IMR-90 (cell line): ENCODE measurements around the gene CCDC27. TPM values are rescaled to one million over a fixed set of nuclear protein-coding genes. Genes with fewer than 3 reads are reported as not detected.

Experiments used
- ATAC-seq: fragments of 200-7000 bp; cut with Tn5 transposase; 2 replicates; pipeline ENCODE4 v1.9.1; 2020; ENCODE audit warnings: low read depth, mild to moderate bottlenecking, moderate library complexity
- BruUV-seq: library from RNA; stranded (reverse); fragments of 400-500 nt; replicated peaks from 2 replicates; lab custom pipeline; 2021; lab: Mats Ljungman, UMichigan
- CTCF ChIA-PET: fragments of 300-600 bp; formaldehyde crosslinking; extraction: SDS; loops from one replicate; lab custom pipeline; 2021; ENCODE audit warnings: antibody characterized with exemption; lab: Yijun Ruan, JAX
- POLR2A ChIA-PET: fragments of 300-600 bp; sonication (Branson Sonifier 250); formaldehyde crosslinking; loops from one replicate; lab custom pipeline; 2022; ENCODE audit warnings: antibody characterized with exemption; ENCODE audit not compliant: unreplicated experiment; lab: Charles Lee
- DNase-seq: peaks from one replicate; pipeline ENCODE4 v3.0.0; 2013
- H2AFZ ChIP-seq: replicated peaks from 2 replicates; pipeline ENCODE3; 2013; ENCODE audit warnings: low read length, mild to moderate bottlenecking; ENCODE audit not compliant: poor library complexity
- H2AK5ac ChIP-seq: 2 replicates; pipeline ENCODE4 v1.6.1; 2013; ENCODE audit warnings: low read depth, low read length, inconsistent platforms
- H2AK9ac ChIP-seq: replicated peaks from 2 replicates; pipeline ENCODE3; 2013; ENCODE audit warnings: mild to moderate bottlenecking, low read depth, low read length, moderate library complexity; ENCODE audit not compliant: poor library complexity
- H2BK120ac ChIP-seq: 2 replicates; pipeline ENCODE4 v1.6.1; 2013; ENCODE audit warnings: low read depth, low read length, inconsistent platforms
- H2BK15ac ChIP-seq: 3 replicates; pipeline ENCODE4 v1.6.1; 2013; ENCODE audit warnings: low read depth, low read length, inconsistent platforms
- H2BK20ac ChIP-seq: 2 replicates; pipeline ENCODE4 v1.6.1; 2013; ENCODE audit warnings: low read depth, mild to moderate bottlenecking, inconsistent platforms, low read length, moderate library complexity
- H2BK5ac ChIP-seq: 2 replicates; pipeline ENCODE4 v1.6.1; 2013; ENCODE audit warnings: mild to moderate bottlenecking, low read depth, low read length, inconsistent platforms; ENCODE audit not compliant: poor library complexity, severe bottlenecking
- H3K14ac ChIP-seq: replicated peaks from 2 replicates; pipeline ENCODE4 v1.6.1; 2013; ENCODE audit warnings: low read depth, low read length, inconsistent platforms
- H3K18ac ChIP-seq: 2 replicates; pipeline ENCODE4 v1.6.1; 2013; ENCODE audit warnings: low read depth, low read length, control low read depth
- H3K23ac ChIP-seq: 2 replicates; pipeline ENCODE4 v1.6.1; 2013; ENCODE audit warnings: low read depth, low read length, inconsistent platforms
- H3K27ac ChIP-seq: 2 replicates; pipeline ENCODE4 v1.5.1; 2013; ENCODE audit warnings: mild to moderate bottlenecking, control low read depth, low read length; ENCODE audit not compliant: insufficient read depth
- H3K27me3 ChIP-seq: 2 replicates; pipeline ENCODE4 v1.6.1; 2013; ENCODE audit warnings: low read length; ENCODE audit not compliant: control insufficient read depth, insufficient read depth
- H3K36me3 ChIP-seq: 2 replicates; pipeline ENCODE4 v1.6.1; 2013; ENCODE audit warnings: low read length, mixed read lengths; ENCODE audit not compliant: control insufficient read depth, insufficient read depth
- H3K4ac ChIP-seq: 2 replicates; pipeline ENCODE4 v1.6.1; 2013; ENCODE audit warnings: low read depth, low read length, inconsistent platforms
- H3K4me1 ChIP-seq: 2 replicates; pipeline ENCODE4 v1.6.1; 2013; ENCODE audit warnings: low read length, mixed read lengths; ENCODE audit not compliant: control insufficient read depth, insufficient read depth
- H3K4me2 ChIP-seq: 2 replicates; pipeline ENCODE4 v1.6.1; 2013; ENCODE audit warnings: low read depth, mild to moderate bottlenecking, control low read depth, low read length, moderate library complexity
- H3K4me3 ChIP-seq: 2 replicates; pipeline ENCODE4 v1.5.1; 2013; ENCODE audit warnings: low read depth, mild to moderate bottlenecking, control low read depth, low read length, moderate library complexity; ENCODE audit not compliant: insufficient read depth
- H3K56ac ChIP-seq: 2 replicates; pipeline ENCODE4 v1.6.1; 2013; ENCODE audit warnings: low read length, inconsistent platforms; ENCODE audit not compliant: insufficient read depth; ENCODE audit errors: extremely low read depth
- H3K79me1 ChIP-seq, 2 experiments: 2 replicates each; pipeline ENCODE4 v1.6.1; 2013; ENCODE audit warnings: low read length in 2 of 2, inconsistent platforms in 1 of 2, low read depth in 1 of 2
- H3K9ac ChIP-seq: 2 replicates; pipeline ENCODE4 v1.6.1; 2013; ENCODE audit warnings: low read depth, low read length, control low read depth
- H3K9me1 ChIP-seq: 2 replicates; pipeline ENCODE4 v1.6.1; 2013; ENCODE audit warnings: low read length, inconsistent platforms; ENCODE audit not compliant: insufficient read depth
- H3K9me3 ChIP-seq: 2 replicates; pipeline ENCODE4 v1.6.1; 2013; ENCODE audit warnings: low read length; ENCODE audit not compliant: control insufficient read depth, insufficient read depth
- H4K20me1 ChIP-seq: 2 replicates; pipeline ENCODE4 v1.6.1; 2013; ENCODE audit warnings: low read length, inconsistent platforms; ENCODE audit not compliant: insufficient read depth
- H4K5ac ChIP-seq: 2 replicates; pipeline ENCODE4 v1.6.1; 2013; ENCODE audit warnings: mild to moderate bottlenecking, low read depth, low read length, control low read depth
- H4K8ac ChIP-seq, 2 experiments: 2 replicates each; pipeline ENCODE4 v1.6.1; 2013; ENCODE audit warnings: low read depth in 2 of 2, low read length in 2 of 2, control low read depth in 1 of 2, inconsistent platforms in 1 of 2
- H4K91ac ChIP-seq: 2 replicates; pipeline ENCODE4 v1.6.1; 2013; ENCODE audit warnings: low read depth, low read length, inconsistent platforms; ENCODE audit not compliant: insufficient read depth
- NFE2L2 ChIP-seq: fragments of 150-350 bp; IDR thresholded peaks from 2 replicates; pipeline ENCODE4 v1.6.1; 2016; ENCODE audit warnings: low read depth, mild to moderate bottlenecking, low read length
- RAD21 ChIP-seq: IDR thresholded peaks from 2 replicates; pipeline ENCODE4 v1.6.1; 2012; ENCODE audit warnings: low read length, improper control_type of control experiment
- RFX5 ChIP-seq: IDR thresholded peaks from 2 replicates; pipeline ENCODE4 v1.8.0; 2012; ENCODE audit warnings: low read depth, mild to moderate bottlenecking, low read length, moderate library complexity
- SMC3 ChIP-seq: fragments of 150-350 bp; IDR thresholded peaks from 2 replicates; pipeline ENCODE4 v1.6.1; 2016; ENCODE audit warnings: low read depth, mild to moderate bottlenecking, antibody characterized with exemption, low read length, moderate library complexity
- WGBS, 2 experiments: methylation state at CpG; one replicate each; pipeline versions ENCODE4 v1.1.5 to v1.1.7; 2013; ENCODE audit warnings: missing lambda C conversion rate in 2 of 2; ENCODE audit not compliant: insufficient read length in 1 of 2; ENCODE audit errors: extremely low coverage in 2 of 2; 5-methylcytosine and 5-hydroxymethylcytosine counted together
- dilution Hi-C: fragments of 300-500 bp; cut with HindIII; formaldehyde crosslinking; loops from one replicate; pipeline ENCODE4 v1.14.3; 2018; ENCODE audit warnings: low sequenced_read_pairs; ENCODE audit not compliant: unreplicated experiment
- in situ Hi-C: fragments of 300-500 bp; cut with MboI; formaldehyde crosslinking; loops from 3 replicates; pipeline ENCODE4 v1.14.3; 2019; ENCODE audit warnings: low sequenced_read_pairs, inconsistent platforms, mixed read lengths
- intact Hi-C: fragments of 100-400 bp; cut with micrococcal nuclease; formaldehyde crosslinking; loops from 2 replicates; pipeline ENCODE4 v1.10.0; 2022
- polyA plus RNA-seq, 3 experiments: library from polyadenylated mRNA; depleted of rRNA; stranded (reverse); fragments of >200 nt; gene quantifications; 2 replicates each; pipeline ENCODE4 v1.2.3, GENCODE V29; 2012; ENCODE audit warnings: low replicate concordance in 1 of 3
- total RNA-seq: library from RNA; depleted of rRNA; stranded (reverse); fragments of >200 nt; gene quantifications from 2 replicates; pipeline ENCODE4 v1.2.3, GENCODE V29; 2012

CCDC27 gene
- total and polyA plus RNA-seq, 2 of the 4 experiments (the other 2 are of a cell fraction): not detected

GRCh38 chr1:3714814-3715213, 37.4 kb upstream of the CCDC27 start:
- Histone ChIP-seq H3K9me1 (no peaks in the 10 kb centered on the region), H3K4me2 (no peak overlapping the region), H3K27ac (no peak overlapping the region), H3K9ac (no peak overlapping the region), H3K79me1 (no peaks in the 10 kb centered on the region), H3K4me1 (no peaks in the 10 kb centered on the region), H3K56ac (no peak overlapping the region), H2AK5ac (no peak overlapping the region), H3K36me3 (no peaks in the 10 kb centered on the region), H2AK9ac (no peak overlapping the region), H2AFZ (no peak overlapping the region), H4K20me1 (no peaks in the 10 kb centered on the region), H2BK5ac (no peak overlapping the region), H3K14ac (no peak overlapping the region), H3K23ac (no peak overlapping the region), H4K8ac (no peak overlapping the region), H4K5ac (no peak overlapping the region), H3K4ac (no peak overlapping the region), H3K4me3 (no peak overlapping the region), H3K27me3 (peaks cover 61% of the 10 kb centered on the region), H2BK15ac (no peak overlapping the region), H2BK20ac (no peak overlapping the region), H2BK120ac (no peak overlapping the region), H3K9me3 (no peaks in the 10 kb centered on the region), H4K91ac (no peak overlapping the region), H3K18ac (no peak overlapping the region)
- dilution Hi-C loops (no loop called here), intact Hi-C loops (no loop called here), in situ Hi-C loops (no loop called here)
- DNase-seq (no peak), ATAC-seq (0 out of 2 replicates have a peak, but pooled peaks have one; percentile 18)
- 48% methylated on average over 4 of the region's 10 CpGs; no CpG with 5 or more reads in 1 of the 2 experiments for WGBS, 2 experiments
- BruUV-seq: no TSS peak
- POLR2A ChIA-PET: no interaction called here
- TF ChIP-seq SMC3: no peak
- no peak for TF ChIP-seq RFX5
- TF ChIP-seq NFE2L2: no peak
- TF ChIP-seq RAD21: no peak
- CTCF ChIA-PET: interaction anchor here (1.3 kb wide), 1 partner anchor 10 kb away, joined by 10 read pairs; no protein-coding TSS in a partner anchor
